ENCODE data around the gene SHROOM3.

The SHROOM3 gene

DNA sequence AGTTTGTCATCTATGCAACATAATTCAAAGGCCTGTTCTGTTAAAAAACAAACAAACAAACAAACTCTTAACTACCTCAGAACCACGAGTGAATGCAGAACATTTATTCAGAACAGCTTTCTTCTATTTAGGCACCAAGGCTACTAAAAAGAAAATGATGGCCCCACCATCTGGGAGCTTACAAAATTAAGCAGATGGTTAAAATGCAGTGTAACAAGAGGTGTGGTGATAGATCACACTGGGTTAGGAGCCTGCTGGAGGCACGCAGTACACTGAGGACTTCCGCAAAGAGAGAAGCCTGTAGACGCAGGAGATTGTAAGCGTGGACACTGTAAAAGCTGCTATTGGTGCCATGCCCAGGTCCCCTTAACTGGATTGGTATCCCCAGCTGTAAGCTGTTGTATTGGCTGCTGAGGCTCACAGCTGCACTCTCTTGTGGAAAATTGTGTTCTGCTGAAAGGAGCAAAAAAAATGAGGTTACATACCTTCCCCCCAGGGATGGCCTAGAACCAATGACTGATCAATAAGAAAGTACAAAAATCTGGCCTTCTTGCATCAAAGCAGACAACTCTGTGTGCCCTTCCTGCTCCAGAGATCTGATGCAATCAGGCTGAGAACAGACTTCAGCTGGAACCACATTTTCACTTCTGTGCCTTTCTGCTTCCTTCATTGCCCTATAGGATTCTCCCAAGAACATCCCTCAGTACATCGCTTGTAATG is 60.0 kb downstream of the SHROOM3 start:
- DNase-seq: no peak

DNA sequence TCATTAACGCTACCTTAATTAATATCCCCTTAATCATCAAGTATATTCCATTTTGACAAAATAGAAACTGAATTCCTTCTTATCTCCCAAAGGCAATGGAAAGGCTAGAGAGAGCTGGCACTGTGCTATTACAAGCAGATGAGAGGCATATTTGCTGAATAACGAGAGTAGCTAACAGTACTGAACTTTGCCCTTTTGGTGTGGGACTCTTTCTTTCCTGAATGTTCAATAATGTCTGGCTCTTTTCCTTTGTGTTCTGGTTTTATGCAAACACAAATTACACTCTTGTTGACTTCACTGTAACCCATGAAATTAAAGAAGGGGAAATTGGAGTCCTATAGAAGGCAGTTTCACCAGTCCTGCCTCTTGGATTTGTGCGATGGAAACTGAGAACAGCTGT is 63.5 kb downstream of the SHROOM3 start:
- DNase-seq: no peak

DNA sequence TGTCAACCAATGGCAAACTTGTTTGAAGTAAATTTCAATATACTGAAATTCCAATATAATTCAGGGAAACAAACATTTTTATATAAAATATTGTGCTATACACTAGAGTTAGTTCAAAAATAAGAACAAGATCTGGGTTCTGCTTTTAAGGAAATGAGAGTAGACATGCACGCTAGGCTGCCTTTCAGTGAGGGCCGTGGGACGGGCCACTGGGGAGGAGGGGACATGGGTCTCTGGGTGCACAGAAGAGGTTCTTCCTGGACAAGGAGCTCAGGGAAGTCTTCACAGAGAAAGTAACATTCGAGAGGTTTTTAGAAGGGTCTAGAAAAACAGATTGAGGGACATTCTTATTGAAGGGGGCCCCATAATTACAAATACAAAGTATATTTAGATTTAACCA is 64.4 kb downstream of the SHROOM3 start:
- DNase-seq: no peak

DNA sequence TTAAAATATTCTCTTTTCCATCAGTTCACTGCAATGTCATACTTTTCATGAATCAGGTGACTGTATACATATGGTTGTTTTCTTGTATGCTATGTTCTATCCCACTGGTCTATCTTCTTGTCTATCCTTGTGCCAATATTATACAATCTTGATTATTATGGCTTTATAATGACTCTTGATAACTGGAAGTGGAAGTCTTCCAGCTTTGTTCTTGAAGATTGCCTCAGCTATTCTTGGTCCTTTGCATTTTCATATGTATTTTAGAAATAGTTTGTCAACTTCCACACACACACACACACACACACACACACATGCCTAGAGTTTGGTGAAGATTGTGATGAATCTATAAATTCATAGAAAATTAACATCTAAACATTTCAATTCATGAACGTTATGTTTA is 67.9 kb downstream of the SHROOM3 start:
- DNase-seq: no peak

DNA sequence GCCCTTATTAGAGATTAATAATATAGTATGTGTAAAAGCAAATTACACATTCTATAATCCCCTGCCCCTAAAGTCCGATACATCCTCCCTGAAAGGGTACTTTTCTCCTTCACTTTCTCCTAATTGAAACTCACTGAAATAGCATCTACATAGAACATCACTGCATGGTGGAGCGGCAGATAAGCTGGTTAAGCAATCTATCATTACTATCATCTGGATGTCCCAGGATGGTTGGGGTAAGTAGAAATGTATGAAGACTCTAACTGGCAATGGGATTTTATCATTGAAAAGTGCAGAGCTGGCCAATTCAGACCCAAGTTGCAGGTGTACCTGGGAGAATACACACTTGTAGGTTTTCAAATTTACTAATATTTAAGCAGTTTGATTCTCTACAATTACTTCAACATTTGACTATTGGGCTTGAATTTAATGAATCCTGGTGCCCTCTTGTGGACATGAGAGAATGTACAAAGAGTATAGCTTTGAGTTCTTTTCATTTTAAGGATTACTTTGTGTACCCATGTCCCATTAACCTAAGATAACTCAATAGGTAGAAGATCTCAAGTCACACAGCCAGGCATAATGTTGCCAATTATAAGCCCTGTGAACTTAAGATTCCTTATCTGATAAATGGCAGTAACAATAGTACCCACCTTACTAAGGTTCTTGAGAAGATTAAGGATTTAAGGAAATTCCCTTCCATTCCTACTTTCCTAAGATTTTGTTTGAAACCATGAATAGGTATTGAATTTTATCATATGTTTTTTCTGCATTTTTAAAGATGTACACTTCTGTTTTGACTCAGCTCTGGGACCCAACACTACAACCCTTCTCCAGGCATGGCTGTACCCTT is 69.8 kb downstream of the SHROOM3 start:
- DNase-seq: peak; percentile 42 to 71 (median 69)

DNA sequence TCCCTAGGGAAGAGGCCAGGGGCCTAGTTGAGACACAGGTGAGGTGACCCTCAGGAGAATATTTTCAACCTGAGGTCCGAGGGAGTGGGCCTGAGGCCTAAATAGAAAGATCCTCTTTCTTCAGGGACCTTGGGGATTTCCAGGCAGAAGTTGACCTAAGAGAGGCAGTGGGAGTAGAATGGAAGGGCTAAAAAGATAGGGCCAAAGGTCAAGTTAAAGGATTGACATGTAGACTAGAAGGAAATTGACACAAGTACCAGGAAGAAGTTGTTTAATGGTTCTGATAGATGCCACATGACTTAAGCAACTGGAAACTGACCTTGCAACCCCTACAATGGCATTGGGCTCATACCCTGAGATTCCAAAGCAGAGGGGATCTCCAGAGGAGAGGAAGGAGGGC is 76.9 kb downstream of the SHROOM3 start:
- peak; percentile 65 to 74 (median 67) for DNase-seq

DNA sequence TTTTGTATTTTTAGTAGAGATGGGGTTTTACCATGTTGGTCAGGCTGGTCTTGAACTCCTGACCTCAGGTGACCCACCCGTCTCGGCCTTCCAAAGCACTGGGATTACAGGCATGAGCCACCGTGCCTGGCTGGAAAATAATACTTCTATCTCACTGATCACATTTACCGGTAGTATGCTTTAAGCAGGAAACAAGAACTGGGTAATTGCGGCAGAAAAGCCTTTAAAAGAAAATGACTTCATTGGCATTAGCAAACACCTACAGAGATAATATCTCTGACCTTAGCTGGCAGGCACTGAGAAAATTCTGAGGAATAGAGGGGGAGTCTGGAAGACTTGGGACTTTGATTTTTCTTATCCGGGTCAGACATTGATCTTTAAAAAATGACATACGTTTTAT is 78.5 kb downstream of the SHROOM3 start:
- DNase-seq: no peak

DNA sequence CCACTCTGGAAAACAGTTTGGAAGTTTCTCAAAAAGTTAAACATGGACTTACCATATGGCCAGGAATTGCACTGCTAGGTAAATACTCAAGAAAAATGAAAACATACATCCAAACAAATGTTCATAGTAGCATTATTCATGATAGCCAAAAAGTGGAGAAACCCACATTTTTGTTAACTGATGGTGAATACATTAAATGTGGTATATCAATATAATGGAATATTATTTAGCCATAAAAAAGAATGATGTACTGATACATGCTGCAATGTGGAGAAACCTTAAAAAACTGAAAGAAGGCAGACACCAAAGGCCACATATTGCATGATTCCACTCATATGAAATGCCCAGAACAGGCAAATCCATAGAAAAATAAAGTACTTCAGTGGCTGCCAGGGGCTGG is 79.1 kb downstream of the SHROOM3 start:
- DNase-seq: no peak

DNA sequence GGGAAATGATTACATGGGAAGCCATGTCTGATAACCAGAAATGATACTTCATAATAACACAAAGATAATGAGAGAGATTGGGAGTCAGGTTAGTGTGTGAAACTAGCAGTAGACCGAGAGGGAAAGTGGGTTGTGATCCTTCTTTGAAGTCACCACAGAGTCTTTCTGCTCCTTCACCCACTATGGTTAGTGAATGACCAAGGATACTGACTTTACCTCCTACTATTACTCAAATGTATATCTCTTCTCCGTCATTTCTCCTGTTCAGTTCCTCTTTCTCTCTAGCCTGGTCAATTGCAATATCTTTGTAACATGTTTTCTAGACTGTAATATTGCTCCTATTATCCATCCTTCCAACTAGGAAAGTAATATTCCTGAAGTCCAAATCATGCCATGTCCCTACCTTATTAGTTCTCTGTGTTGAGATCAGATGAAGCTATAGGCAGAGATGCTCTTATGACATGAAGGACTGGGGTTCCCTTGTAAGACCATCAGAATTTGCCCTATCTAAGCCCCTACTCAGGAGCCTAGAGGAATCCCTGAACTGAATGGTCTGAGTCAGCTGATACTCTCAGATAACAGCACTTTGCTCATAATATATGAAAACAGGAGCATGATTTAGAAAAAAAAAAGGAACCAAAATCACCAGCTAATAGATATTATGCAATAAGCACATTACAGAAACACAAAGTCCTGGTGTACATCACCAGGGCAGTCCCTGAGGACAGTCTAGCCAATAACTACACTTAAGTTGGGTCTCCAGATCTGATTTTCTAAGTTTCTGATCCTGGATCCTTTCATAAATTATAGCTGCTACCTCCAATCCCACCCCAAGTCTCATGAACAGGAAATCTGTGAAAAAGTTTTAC is 81.2 kb downstream of the SHROOM3 start:
- DNase-seq: peak; percentile 40 to 76 (median 74)

DNA sequence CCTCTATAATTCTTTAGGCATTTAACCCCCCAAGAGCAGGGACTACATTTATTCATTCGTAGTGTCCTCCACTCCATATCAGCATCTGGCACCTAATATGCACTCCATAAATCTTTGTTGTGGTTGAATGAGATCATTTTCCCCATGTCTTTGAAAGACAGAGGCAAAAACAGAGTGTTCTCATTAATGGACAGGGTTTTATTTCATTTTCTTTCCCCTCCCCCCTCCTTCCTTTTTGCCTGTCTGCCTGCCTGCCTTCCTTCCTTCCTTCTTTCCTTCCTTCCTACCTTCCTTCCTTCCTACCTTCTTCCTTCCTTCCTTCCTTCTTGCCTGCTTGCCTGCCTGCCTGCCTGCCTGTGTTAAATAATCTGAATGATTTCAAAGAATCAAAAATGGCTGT is 83.2 kb downstream of the SHROOM3 start:
- no peak for DNase-seq

DNA sequence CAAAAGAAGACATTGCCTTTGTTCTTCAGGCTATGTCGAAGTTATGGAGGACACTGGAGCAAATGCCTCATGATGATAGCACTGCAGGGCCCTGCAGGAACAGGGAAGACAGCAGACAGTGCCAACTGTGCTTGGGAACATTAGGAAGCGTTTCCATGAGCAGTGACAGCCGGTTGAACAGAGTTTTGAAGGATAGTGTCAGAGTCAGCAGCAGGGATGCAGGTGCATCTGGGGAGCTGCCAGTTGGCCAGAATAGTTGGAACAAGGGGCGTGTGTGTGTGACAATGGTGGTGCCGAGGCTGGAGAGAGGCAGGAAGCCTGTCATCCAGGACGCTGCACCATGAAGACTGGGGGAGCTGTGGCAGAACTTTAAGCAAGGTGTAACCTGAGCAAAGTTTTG is 88.6 kb downstream of the SHROOM3 start:
- no peak for DNase-seq

DNA sequence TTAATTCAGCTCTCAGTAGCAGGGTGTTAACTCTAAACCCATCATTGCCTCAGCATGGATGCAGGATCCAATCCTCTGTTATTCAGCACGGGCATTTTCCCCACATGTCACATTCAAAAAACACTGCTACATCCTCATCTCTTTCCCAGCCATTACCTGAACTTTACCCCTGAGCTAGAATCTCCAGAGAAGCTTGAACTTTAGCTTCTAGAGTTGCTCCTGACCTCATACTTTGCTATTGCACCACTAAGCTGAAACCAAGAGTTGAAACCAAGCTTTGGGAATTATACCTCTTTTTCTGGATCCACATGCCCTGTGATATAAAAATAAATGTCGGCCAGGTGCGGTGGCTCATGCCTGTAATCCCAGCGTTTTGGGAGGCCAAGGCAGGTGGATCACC is 90.7 kb downstream of the SHROOM3 start:
- DNase-seq: no peak

DNA sequence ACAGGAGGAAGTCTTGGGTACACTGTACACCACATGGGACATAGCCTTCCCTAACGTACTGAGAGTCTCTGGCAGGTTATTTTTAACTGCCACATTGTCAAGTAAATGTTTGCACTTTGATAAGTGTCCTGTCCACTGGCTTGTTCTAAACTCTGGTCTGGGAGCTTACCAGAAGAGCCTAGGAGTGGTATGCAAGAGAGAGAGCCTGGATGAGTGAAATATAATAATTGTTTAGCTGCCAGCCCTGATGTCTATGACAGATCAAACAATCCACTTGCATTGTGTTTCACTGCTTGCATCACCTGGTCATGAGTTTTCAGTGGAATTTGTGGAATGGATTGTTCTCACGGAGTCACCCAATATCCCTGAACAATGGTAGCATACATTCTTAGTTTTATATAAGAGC is 91.6 kb downstream of the SHROOM3 start:
- no peak for DNase-seq

DNA sequence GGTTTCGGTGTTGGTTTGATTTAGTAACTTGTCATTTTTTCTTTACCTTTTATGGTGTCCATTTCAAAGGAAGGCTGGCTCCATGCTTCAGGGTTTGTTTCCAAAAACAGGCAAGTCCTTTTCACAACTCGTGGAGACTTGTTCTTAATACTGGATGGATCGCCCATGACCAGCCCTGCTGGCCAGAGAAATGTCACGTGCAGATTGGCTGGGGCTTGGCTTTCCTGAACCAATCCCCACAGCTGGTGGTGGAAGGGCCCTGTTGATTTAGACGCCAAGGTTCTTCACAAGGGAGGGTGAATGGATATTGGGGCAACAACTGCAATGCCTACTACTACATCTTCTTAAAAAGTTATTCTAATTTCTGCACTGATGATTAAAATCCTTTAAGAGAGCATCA is 92.6 kb downstream of the SHROOM3 start:
- DNase-seq: no peak

DNA sequence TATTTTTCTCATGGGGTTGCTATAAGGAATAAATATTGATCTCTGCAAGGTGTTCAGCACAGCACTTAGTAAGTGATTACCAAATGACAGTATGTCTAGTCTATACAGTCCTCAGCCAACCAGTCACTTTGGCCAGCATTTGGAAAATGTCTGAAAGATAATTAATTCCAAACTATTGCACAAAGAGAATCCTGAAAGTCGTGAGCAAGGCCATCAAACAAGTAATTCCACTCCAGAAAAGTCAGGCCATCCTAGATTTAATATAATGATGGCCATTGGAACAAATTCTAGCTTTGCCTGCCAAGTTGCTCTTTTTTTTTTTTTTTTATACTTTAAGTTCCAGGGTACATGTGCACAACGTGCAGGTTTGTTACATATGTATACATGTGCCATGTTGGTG is 96.6 kb downstream of the SHROOM3 start:
- DNase-seq: no peak

DNA sequence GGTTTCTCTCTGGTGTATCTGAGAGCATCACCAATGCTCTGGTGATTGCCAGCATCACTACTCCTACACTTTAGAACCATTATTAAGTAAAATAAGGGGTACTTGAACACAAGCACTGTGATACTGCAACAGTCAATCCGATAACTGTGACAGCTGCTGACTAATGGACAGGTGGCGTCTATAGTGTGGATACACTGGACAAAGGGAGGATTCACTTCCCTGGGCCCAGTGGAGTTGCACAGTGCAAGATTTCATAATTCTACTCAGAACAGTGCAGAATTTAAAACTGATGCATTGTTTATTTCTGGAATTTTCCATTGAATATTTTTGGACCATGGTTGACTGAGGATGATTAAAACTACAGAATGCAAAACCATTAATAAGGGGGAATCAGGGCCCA is 97.8 kb downstream of the SHROOM3 start:
- no peak for DNase-seq

DNA sequence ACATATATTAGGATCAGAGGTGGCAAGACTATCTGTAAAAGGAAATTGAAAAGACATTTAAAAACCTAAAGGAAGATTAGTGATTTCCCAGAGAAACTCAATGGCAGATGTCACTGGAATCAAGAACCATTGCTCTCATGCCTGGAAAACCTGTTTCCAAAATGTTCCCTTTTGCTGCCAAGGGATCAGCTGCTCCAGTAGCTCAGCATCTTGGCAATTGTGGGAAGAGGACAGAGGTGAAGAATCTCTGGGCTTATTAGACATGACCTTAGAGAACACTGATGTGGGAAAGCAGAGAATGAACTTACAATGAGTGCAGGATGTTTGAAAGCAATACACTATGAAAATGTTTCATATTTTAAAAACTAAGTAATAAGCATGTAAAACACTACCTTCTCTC is 98.3 kb downstream of the SHROOM3 start:
- no peak for DNase-seq

DNA sequence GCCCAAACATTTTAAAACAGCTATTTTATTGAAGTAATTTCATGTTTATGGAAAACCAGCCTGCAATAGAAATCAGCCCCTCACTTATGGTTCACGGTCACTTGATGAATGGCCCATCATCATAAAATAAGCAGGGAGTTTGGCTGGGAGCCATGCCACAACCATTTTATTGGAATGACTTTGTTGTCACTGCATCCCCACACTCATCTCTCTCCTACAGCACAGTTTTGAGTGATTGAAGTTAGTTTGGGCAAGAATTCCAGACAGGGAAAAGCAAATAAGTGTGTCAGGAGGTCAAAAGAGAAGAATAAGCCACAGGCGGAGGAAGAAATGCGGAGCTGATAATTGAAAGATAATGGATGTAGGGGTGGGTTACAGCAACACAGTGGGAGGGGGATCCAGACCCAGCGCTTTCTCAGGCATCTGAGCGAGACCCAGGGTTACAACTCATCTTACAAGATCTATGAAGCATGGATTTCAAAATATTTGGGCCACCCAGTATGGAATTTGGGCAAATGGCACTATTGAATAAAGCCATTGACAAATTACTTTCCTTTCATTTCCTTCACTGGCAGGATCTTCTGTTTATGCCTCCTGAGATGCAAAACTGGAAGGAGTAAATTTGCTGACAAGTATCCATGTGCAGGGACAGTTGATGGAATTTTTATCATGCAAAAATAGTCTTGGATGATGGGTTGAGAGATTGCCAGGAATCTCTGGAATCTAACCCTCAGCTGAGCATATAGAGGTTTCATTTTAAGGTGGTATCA is 100.8 kb downstream of the SHROOM3 start:
- no peak for DNase-seq

DNA sequence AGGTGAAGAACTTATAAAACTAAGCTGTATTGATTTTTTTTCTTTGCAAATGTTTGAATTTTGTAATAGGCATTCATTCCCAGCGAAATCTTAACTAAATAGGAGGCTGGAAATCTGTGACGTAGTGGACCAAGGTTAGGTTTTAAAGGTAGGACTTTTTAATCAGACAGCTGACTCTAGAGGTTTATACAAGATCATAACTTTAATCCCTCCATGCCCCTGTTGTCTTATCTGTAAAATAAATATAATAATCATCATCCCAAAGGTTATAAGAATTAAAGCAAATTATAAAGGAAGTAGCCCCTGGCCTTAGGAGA is 101.3 kb downstream of the SHROOM3 start:
- DNase-seq: no peak

DNA sequence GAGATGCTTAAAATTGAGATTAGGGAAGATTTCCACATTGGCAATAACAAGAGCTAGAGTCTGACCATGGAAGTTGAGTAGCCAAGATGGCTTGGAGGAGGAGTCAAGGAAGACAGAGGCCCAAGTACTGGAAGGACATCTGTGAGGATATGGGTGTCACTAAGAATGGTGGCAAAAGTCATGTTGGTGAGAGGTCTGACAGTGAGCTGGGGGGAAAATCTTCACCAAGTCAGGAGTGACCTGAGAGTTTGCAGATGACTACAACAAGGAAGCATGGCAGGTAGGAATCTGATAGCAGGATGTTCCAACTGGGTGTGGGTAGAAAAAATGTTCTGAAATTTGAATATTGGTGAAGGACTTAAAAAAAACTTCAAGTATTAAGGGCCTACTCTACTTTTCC is 103.3 kb downstream of the SHROOM3 start:
- no peak for DNase-seq

DNA sequence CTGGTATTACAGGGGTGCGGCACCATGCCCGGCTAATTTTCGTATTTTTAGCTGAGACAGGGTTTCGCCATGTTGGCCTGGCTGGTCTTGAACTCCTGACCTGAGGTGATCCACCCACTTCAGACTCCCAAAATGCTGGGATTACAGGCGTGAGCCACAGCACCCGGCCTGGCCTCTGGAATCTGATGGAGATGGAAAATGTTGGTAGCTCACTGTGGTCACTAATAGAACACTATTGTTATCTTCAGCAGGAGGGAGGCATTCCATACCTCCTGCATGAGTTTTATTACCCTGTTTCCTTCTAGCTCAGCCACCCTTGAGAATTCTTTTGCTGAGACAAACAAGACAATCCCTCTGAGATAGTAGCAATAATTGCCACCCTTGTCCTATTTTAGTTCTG is 105.0 kb downstream of the SHROOM3 start:
- DNase-seq: no peak

DNA sequence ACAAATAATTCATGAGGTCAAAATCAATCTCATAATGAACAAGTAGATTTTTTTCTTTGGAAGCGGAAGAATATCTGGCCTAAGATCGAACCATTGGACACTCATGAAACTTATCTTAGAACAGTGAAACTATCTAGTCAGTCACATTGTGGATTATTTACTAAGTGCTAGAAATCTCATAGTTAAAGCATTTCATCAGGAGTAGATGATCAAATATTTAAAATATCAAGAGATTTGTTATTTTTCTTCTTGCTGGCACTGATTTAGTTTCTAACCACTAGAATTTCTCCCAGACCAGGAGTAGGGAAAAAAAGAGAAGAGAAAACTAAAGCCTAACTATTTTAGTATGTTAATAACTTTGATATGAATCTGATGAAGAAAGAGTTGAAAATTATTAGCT is 105.5 kb downstream of the SHROOM3 start:
- no peak for DNase-seq

DNA sequence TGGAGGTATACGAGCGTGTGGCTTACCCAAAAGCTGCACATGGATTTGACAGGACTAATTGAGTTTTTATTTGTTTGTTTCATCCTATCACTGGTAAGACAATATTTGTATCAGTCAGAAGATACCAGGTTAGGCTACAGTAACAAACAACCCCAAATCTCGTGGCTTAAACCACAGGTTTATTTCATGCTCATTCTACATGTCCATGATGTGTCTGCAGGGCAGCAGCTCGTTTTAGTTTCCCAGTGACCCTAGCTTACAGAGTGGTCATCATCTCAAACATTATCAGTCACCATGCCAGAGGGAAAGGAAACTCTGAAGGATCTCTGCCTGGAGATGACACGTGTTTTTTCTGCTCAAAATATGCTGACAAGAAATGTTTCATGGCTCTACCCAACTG is 108.3 kb downstream of the SHROOM3 start:
- DNase-seq: no peak

Data from suppressor macrophage treated with lipopolysaccharide for 1 hour (primary cell).